Rectal smooth muscle tissue (tissue), 1 donor: ENCODE measurements around the gene TESK1.

Experiments used
- H3K27ac ChIP-seq: one replicate; pipeline ENCODE4 v1.7.0; 2013; ENCODE audit warnings: low read depth, low read length, inconsistent platforms
- H3K27me3 ChIP-seq: one replicate; pipeline ENCODE4 v1.7.0; 2013; ENCODE audit warnings: low read length; ENCODE audit not compliant: control insufficient read depth, insufficient read depth
- H3K36me3 ChIP-seq: one replicate; pipeline ENCODE4 v1.7.0; 2013; ENCODE audit warnings: low read length; ENCODE audit not compliant: control insufficient read depth, insufficient read depth
- H3K4me1 ChIP-seq: one replicate; pipeline ENCODE4 v1.7.0; 2013; ENCODE audit warnings: low read length; ENCODE audit not compliant: control insufficient read depth, insufficient read depth
- H3K4me3 ChIP-seq: one replicate; pipeline ENCODE4 v1.7.0; 2013; ENCODE audit warnings: low read length
- H3K9ac ChIP-seq: one replicate; pipeline ENCODE4 v1.7.0; 2013; ENCODE audit warnings: low read length

The TESK1 gene

DNA sequence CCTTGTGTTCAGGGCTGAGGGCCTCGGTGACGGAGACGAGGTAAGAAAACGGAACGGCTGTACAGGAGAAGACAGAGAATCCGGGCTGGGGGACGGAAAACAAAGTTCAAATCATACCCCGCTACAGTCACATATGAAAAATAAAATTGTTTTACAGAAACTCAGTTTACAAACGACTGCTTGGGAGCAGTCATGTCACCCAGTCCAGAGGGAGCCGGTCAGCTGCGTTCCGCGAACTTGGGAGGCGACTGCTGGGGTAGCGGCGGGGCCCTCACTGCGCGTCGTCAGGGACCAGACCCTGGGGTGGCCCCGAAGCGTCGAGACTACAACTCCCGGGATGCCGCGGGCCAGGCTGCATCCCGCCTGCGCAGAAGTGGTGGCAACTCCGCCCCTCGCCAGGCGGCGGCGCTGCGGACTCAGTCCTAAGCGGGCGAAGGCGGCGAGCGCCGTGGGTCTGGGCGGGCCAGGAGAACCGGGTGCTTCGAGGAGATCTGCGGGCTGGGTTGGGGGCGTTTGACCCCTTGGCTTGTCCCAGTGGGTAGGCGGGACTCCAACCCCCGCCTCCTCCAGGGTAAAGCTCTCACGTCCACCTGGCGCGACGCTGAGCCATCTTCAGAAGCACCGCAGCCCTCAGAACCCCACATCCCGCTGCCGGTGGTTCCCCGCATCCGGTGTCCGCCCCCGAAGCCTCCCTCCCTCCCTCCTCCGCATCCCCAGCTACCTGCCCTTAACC lies 41.6 kb downstream of the TESK1 start:
- Histone ChIP-seq H3K27ac (peak overlapping the region; percentile 89), H3K36me3 (no peaks in the 10 kb centered on the region), H3K4me1 (peaks cover 3% of the 10 kb centered on the region), H3K9ac (peak overlapping the region; percentile 47), H3K4me3 (peak overlapping the region; percentile 91), H3K27me3 (no peaks in the 10 kb centered on the region)

DNA sequence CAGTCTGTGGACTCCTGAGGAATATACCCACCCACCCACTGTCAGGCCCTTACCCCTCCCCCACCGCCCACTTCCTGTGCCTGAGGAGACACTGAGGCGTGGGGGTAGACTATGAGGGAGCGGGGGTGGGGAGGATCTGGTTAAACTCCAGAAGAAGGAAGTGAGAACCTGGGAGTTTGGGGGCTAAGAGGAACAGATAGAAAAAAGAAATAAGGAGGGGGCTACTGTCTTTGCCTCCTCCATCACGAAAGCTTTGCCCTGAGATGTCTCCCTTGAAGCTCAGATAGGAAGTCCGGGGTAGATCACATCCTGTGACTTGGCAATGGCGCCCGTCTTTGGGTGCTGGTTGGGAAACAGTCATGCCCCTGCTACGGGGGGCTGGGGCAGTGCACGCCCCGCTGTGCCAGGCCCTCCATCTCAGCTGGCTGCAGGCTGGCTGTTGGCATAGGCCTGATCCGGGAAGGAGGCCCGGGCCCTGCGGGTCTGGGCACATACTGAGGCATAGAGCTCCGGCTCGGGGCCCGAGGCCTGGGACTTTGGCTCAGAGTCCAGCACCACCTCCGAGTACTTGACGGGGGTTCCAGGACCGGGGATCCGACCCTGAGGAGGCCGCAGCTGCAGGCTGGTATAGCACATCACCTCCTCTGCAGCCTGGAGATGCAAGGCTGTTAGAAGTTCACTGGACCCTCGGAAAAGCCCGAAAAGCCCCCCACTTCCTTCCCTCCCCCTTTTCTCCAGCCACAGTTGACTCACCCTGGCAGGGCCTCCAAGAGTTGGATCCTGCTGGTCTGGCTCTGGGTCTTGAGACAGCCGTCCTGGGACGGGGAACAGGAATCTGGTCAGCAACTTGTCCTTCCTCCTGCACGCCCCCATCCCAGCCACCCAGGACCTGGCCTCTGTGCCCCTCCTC lies 44.6 kb downstream of the TESK1 start:
- Histone ChIP-seq H3K27me3 (no peaks in the 10 kb centered on the region), H3K4me3 (peak overlapping the region; percentile 52), H3K27ac (no peak overlapping the region), H3K9ac (no peak overlapping the region), H3K36me3 (no peaks in the 10 kb centered on the region), H3K4me1 (peaks cover 3% of the 10 kb centered on the region)

- H3K4me1 ChIP-seq, result peaks cover 3% of the 10 kb centered on the region
- H3K4me3 ChIP-seq, result peak within 1 kb of the TSS; percentile 52
- H3K27ac ChIP-seq, result no peak within 1 kb of the TSS
- no peaks in the 10 kb centered on the region for H3K27me3 ChIP-seq
- H3K36me3 ChIP-seq, result no peaks in the 10 kb centered on the region
- H3K9ac ChIP-seq, result no peak within 1 kb of the TSS
Measured at GRCh38 chr9:35650341-35651158, 45.5 kb downstream of the TESK1 start, which contains the start of gene SIT1. TSS of gene SIT1 (minus strand) at chr9:35650931. CDS start at chr9:35650853, 78 bp downstream.

DNA sequence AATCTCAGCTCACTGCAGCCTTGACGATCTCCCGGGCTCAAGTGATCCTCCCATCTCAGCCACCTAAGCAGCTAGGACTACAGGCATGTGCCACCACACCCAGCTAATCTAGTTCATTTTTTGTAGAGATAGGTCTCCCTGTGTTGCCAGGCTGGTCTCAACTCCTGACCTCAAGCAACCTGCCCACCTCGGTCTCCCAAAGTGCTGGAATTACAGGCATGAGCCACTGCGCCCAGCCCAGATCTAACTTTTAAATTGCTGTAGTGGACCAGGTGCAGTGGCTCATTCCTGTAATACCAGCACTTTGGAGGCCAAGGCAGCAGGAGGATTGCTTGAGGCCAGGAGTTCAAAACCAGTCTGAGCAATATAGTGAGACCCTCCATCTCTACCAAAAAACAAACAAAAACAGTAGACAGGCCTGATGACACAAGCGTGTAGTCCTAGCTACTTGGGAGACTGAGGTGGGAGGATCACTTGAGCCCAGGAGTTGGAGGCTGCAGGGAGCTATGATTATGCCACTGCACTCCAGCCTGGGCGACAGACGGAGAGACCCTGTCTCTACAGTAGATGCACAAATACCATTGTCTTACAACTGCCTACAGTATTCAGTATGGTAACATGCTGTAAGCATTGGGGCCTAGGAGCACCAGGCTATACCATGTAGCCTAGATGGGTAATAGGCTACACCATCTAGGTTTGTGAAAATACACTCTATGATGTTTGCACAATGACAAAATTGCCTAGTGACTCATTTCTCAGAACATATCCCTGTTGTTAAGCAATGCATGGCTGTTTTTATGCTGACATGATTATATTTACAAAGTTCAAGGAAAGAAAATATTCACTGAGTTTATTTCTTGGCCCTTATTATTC lies 47.1 kb downstream of the TESK1 start:
- Histone ChIP-seq H3K27ac (no peak overlapping the region), H3K4me3 (no peak overlapping the region), H3K9ac (no peak overlapping the region), H3K36me3 (no peaks in the 10 kb centered on the region), H3K4me1 (peaks cover 8% of the 10 kb centered on the region), H3K27me3 (no peaks in the 10 kb centered on the region)

DNA sequence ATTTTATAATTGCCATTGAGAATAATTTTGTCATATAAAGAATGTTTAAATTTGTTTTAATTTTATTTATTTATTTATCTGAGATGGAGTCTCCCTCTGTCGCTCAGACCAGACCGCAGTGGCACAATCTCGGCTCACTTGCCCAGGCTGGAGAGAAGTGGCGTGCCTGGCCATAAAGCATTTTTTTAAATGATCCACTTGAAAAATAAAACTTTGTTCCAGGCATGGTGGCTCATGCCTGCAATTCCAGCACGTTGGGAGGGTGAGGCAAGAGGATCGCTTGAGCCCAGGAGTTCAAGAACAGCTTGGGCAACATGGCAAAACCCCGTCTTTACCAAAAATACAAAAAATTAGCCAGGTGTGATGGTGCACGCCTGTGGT lies 47.8 kb downstream of the TESK1 start:
- no peak overlapping the region for H3K9ac ChIP-seq
- H3K27me3 ChIP-seq, result no peaks in the 10 kb centered on the region
- H3K27ac ChIP-seq, result no peak overlapping the region
- H3K4me3 ChIP-seq, result no peak overlapping the region
- H3K4me1 ChIP-seq, result peaks cover 12% of the 10 kb centered on the region
- H3K36me3 ChIP-seq, result no peaks in the 10 kb centered on the region

- Histone ChIP-seq H3K27ac (no peak overlapping the region), H3K36me3 (no peaks in the 10 kb centered on the region), H3K4me1 (peaks cover 12% of the 10 kb centered on the region), H3K9ac (no peak overlapping the region), H3K4me3 (no peak overlapping the region), H3K27me3 (no peaks in the 10 kb centered on the region)
Measured at GRCh38 chr9:35653611-35654010, 48.5 kb downstream of the TESK1 start.

DNA sequence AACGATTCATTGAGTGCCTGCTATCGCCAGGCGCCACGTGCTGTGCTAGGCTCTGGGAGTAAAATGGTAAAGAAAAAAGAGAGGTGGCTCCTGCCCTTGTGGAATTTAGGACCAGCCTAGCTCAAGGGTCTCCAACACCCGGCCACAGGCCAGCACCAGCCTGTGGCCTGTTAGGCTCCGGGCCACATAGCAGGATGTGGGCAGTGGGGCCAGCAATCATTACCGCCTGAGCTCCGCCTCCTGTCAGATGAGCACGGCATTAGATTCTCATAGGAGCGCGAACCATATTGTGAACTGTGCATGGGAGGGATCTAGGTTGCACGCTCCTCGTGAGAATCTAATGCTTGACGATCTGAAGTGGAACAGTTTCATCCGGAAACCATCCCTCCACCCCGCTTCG lies 51.3 kb downstream of the TESK1 start:
- H3K9ac ChIP-seq, result no peak overlapping the region
- peak overlapping the region; percentile 99 for H3K27ac ChIP-seq

GRCh38 chr9:35656831-35657545 lies 51.9 kb downstream of the TESK1 start:
- peaks cover 30% of the 10 kb centered on the region for H3K4me1 ChIP-seq
- H3K4me3 ChIP-seq, result peak overlapping the region; percentile 91
- no peak overlapping the region for H3K9ac ChIP-seq

More for the DNA sequence above, 51.3 kb downstream of the TESK1 start:
- H3K27me3 ChIP-seq, result no peaks in the 10 kb centered on the region
- no peaks in the 10 kb centered on the region for H3K36me3 ChIP-seq
- H3K4me1 ChIP-seq, result peaks cover 25% of the 10 kb centered on the region
- H3K4me3 ChIP-seq, result no peak overlapping the region

DNA sequence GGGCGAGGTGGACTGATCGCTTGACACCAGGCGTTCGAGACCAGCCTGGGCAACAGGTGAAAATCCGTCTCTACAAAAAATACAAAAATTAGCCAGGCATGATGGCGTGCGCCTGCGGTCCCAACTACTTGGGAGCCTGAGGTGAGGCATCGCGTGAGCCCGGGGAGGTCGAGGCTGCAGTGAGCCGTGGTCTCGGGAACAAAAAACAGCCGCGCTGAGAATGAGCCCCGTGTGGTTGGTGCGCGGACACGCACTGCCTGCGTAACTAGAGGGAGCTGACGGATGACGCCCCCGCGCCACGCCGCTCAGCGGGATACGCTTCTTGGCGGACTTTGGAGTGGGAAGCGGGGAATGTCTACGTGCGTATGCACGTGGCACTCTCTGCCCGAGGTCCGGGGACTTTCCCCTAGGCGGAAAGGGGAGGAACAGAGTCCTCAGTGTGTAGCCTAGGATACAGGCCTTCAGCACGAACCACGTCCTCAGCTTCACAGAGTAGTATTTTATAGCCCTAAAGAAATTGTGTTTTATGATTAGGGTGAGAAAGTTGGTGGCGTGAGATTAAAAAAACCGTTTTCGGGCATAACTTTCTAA lies 52.6 kb downstream of the TESK1 start, which contains the start of gene RMRP:
RMRP (minus strand) TSS at position 474 of the 591 bp plus-strand sequence.
- no peaks in the 10 kb centered on the region for H3K36me3 ChIP-seq
- H3K9ac ChIP-seq, result peak within 1 kb of the TSS; percentile 95
- peaks cover 32% of the 10 kb centered on the region for H3K4me1 ChIP-seq
- peak within 1 kb of the TSS; percentile 99 for H3K27ac ChIP-seq
- H3K27me3 ChIP-seq, result no peaks in the 10 kb centered on the region
- H3K4me3 ChIP-seq, result peak within 1 kb of the TSS; percentile 91

More at GRCh38 chr9:35656831-35657545, 51.9 kb downstream of the TESK1 start:
- no peaks in the 10 kb centered on the region for H3K36me3 ChIP-seq
- H3K27me3 ChIP-seq, result no peaks in the 10 kb centered on the region
- peak overlapping the region; percentile 99 for H3K27ac ChIP-seq

DNA sequence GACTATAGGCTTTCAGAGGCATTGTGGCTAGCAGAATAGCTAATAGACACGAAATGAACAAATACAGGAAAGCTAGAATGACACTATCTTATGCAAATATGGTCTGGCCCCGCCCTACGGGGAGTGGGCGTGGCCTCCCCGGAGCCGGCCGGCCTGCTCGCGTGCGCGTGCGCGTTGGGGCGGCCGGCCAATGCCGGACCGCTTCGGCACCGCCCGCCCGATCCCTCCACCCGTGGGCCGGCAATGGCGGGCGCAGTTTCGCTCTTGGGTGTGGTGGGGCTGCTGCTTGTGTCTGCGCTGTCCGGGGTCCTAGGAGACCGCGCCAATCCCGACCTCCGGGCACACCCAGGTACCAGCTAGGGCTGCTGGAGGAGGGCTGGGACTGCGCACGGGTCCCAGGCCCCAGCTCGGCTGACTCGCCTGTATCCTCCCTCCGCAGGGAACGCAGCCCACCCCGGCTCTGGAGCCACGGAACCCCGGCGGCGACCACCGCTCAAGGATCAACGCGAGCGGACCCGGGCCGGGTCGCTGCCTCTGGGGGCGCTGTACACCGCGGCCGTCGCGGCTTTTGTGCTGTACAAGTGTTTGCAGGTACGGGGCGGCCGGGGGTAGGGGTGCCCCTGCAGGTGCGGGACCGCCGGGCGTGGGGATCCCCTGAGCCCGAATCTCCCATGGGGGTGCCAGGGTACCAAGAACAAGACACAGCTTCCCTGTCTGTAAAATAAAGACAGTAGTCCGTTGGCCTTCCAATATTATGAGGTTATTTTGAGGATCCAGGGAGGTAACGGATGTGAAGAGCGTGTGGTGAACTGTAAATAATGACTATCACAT lies 53.3 kb downstream of the TESK1 start, which contains the start of gene CCDC107:
CCDC107 (plus strand) TSS at position 156 of the 831 bp plus-strand sequence; CDS start at position 244, 88 bp downstream.
- H3K36me3 ChIP-seq, result no peaks in the 10 kb centered on the region
- H3K4me3 ChIP-seq, result peak within 1 kb of the TSS; percentile 91
- no peaks in the 10 kb centered on the region for H3K27me3 ChIP-seq
- peaks cover 32% of the 10 kb centered on the region for H3K4me1 ChIP-seq
- H3K9ac ChIP-seq, result peak within 1 kb of the TSS; percentile 95
- peak within 1 kb of the TSS; percentile 99 for H3K27ac ChIP-seq
